Thyroid gland (tissue), 4 donors: ENCODE data around the gene MEI1.

Source experiments
- CTCF ChIP-seq, 6 experiments: fragments of 200-600 bp in 3 of 6; fragments of 450-650 bp in 3 of 6; sonication (generic) in 3 of 6; IDR thresholded peaks; one replicate each; pipeline ENCODE4 v1.5.1; 2016 to 2019; ENCODE audit warnings: antibody characterized with exemption in 6 of 6, mild to moderate bottlenecking in 2 of 6, inconsistent platforms in 1 of 6, moderate library complexity in 1 of 6
- POLR2A ChIP-seq, 2 donors: fragments of 450-650 bp; IDR thresholded peaks; one replicate each; pipeline ENCODE4 v1.6.1; 2017; ENCODE audit warnings: antibody characterized with exemption in 2 of 2, mild to moderate bottlenecking in 2 of 2, moderate library complexity in 1 of 2

- TF ChIP-seq POLR2A (IDR thresholded peaks at IDR 0.05), result no peak
- TF ChIP-seq CTCF (IDR thresholded peaks at IDR 0.05), result no peak
These were observed 37.6 kb upstream of the MEI1 start for GRCh38 chr22:41661713-41662112.
